Left ventricle myocardium inferior (tissue), 1 donor: Measurements from ENCODE around the gene HES3. TPM values are rescaled to one million over a fixed set of nuclear protein-coding genes. Genes with fewer than 3 reads are reported as not detected.
"Not testable (repeated sequence)": the region's sequence is repeated elsewhere in the genome, so short reads cannot be mapped to it uniquely, and the experiment has no call there.

ENCODE experiments used
- DNase-seq: peaks from one replicate; pipeline ENCODE4 v3.0.0-alpha.2; 2020
- H3K27ac ChIP-seq: fragments of 200-600 bp; replicated peaks from 2 replicates; pipeline ENCODE4 v1.8.0; 2021
- H3K27me3 ChIP-seq: fragments of 200-600 bp; 2 replicates; pipeline ENCODE4 v1.8.0; 2021; ENCODE audit warnings: low read depth
- H3K36me3 ChIP-seq: fragments of 200-600 bp; 2 replicates; pipeline ENCODE4 v1.8.0; 2021
- H3K4me1 ChIP-seq: fragments of 200-600 bp; 2 replicates; pipeline ENCODE4 v1.8.0; 2021
- H3K4me3 ChIP-seq: fragments of 200-600 bp; 2 replicates; pipeline ENCODE4 v1.8.0; 2021; ENCODE audit warnings: mild to moderate bottlenecking, moderate library complexity
- H3K9me3 ChIP-seq: fragments of 200-600 bp; replicated peaks from 2 replicates; pipeline ENCODE4 v1.8.0; 2021
- CTCF ChIP-seq: fragments of 200-600 bp; IDR thresholded peaks from 2 replicates; pipeline ENCODE4 v1.8.0; 2021; ENCODE audit warnings: antibody characterized with exemption, mild to moderate bottlenecking, borderline replicate concordance
- intact Hi-C: fragments of 100-400 bp; cut with micrococcal nuclease; formaldehyde crosslinking; loops from one replicate; pipeline ENCODE4 v1.11.0; 2022
- total RNA-seq: library from RNA; stranded (reverse); fragmentation: NEBNext Ultra II Directional; extraction: Animal tissue kit (Norgen Biotek cat#: 25700); gene quantifications from one replicate; pipeline ENCODE4 v1.2.1, GENCODE V29; 2021
- donor health status: DM: no; HTN: yes; CAD: no; lungs with severe emphysema.

HES3 gene
- total RNA-seq, 1 donor from 2014 or later: not detected

- TF ChIP-seq CTCF: no peak
- DNase-seq: no peak
- H3K4me1 ChIP-seq: peaks cover 43% of the 10 kb centered on the region
These were observed 31.6 kb upstream of the HES3 start for GRCh38 chr1:6212193-6212959.

GRCh38 chr1:6218375-6219164 is 25.4 kb upstream of the HES3 start:
- TF ChIP-seq CTCF: no peak
- Histone ChIP-seq H3K4me3 (no peak overlapping the region), H3K27ac (peak overlapping the region; percentile 1), H3K36me3 (peaks cover 62% of the 10 kb centered on the region), H3K27me3 (no peaks in the 10 kb centered on the region), H3K9me3 (no peaks in the 10 kb centered on the region), H3K4me1 (peaks cover 25% of the 10 kb centered on the region)
- DNase-seq: no peak
- intact Hi-C loops: no loop called here

More at GRCh38 chr1:6212193-6212959, 31.6 kb upstream of the HES3 start:
- peaks cover 63% of the 10 kb centered on the region for H3K36me3 ChIP-seq
- H3K9me3 ChIP-seq: no peaks in the 10 kb centered on the region
- intact Hi-C loops: no loop called here
- no peak overlapping the region for H3K4me3 ChIP-seq
- H3K27me3 ChIP-seq: no peaks in the 10 kb centered on the region
- no peak overlapping the region for H3K27ac ChIP-seq

- DNase-seq, H3K27me3 ChIP-seq, intact Hi-C loops, H3K4me3 ChIP-seq, H3K9me3 ChIP-seq: not testable (repeated sequence)
- H3K27ac ChIP-seq: peak overlapping the region; percentile 1
- H3K4me1 ChIP-seq: peaks cover 36% of the 10 kb centered on the region
- H3K36me3 ChIP-seq: peaks cover 63% of the 10 kb centered on the region
These were observed 24.3 kb upstream of the HES3 start for GRCh38 chr1:6219641-6220040.

- H3K27ac ChIP-seq: no peak overlapping the region
- peaks cover 65% of the 10 kb centered on the region for H3K36me3 ChIP-seq
- no peaks in the 10 kb centered on the region for H3K27me3 ChIP-seq
- no peak overlapping the region for H3K4me3 ChIP-seq
- H3K4me1 ChIP-seq: peaks cover 42% of the 10 kb centered on the region
- intact Hi-C loops: no loop called here
- no peak for TF ChIP-seq CTCF
- no peak for DNase-seq
- no peaks in the 10 kb centered on the region for H3K9me3 ChIP-seq
These were observed 23.7 kb upstream of the HES3 start for GRCh38 chr1:6220236-6220635.

- DNase-seq: no peak
- Histone ChIP-seq H3K4me3 (no peak overlapping the region), H3K27me3 (no peaks in the 10 kb centered on the region), H3K36me3 (peaks cover 65% of the 10 kb centered on the region), H3K4me1 (peaks cover 53% of the 10 kb centered on the region), H3K27ac (peak overlapping the region; percentile 82), H3K9me3 (no peaks in the 10 kb centered on the region)
- intact Hi-C loops: no loop called here
- no peak for TF ChIP-seq CTCF
These were observed 22.7 kb upstream of the HES3 start for GRCh38 chr1:6221210-6221784.

- Histone ChIP-seq H3K36me3 (peaks cover 67% of the 10 kb centered on the region), H3K27me3 (no peaks in the 10 kb centered on the region), H3K9me3 (no peaks in the 10 kb centered on the region), H3K4me3 (peak overlapping the region; percentile 7), H3K4me1 (peaks cover 55% of the 10 kb centered on the region), H3K27ac (peak overlapping the region; percentile 82)
- intact Hi-C loops: no loop called here
- peak; percentile 72 for DNase-seq
- no peak for TF ChIP-seq CTCF
These were observed 21.3 kb upstream of the HES3 start for GRCh38 chr1:6222636-6223035.
